SJCRH30 (cell line): Measurements from ENCODE around the gene JPH3. TPM values are rescaled to one million over a fixed set of nuclear protein-coding genes. Genes with fewer than 3 reads are reported as not detected.
"Not testable (repeated sequence)": the region's sequence is repeated elsewhere in the genome, so short reads cannot be mapped to it uniquely, and the experiment has no call there.

ENCODE experiments used
- DNase-seq, 2 experiments: peaks; one replicate each; pipeline ENCODE4 v3.0.0-alpha.2; 2015 to 2020
- H3K27ac ChIP-seq: fragments of 250-450 bp; sonication (Bioruptor Pico); 2 replicates; pipeline ENCODE4 v1.5.1; 2020; ENCODE audit warnings: mild to moderate bottlenecking, moderate library complexity
- H3K27me3 ChIP-seq: fragments of 250-450 bp; sonication (Bioruptor Pico); 2 replicates; pipeline ENCODE4 v1.5.1; 2020; ENCODE audit warnings: mild to moderate bottlenecking, moderate library complexity
- H3K36me3 ChIP-seq: fragments of 250-450 bp; sonication (Bioruptor Pico); 2 replicates; pipeline ENCODE4 v1.5.1; 2020; ENCODE audit warnings: mild to moderate bottlenecking, moderate library complexity
- H3K4me1 ChIP-seq: fragments of 250-450 bp; sonication (Bioruptor Pico); 2 replicates; pipeline ENCODE4 v1.5.1; 2020; ENCODE audit warnings: mild to moderate bottlenecking, moderate library complexity
- H3K4me3 ChIP-seq: fragments of 250-450 bp; sonication (Bioruptor Pico); 2 replicates; pipeline ENCODE4 v1.5.1; 2020; ENCODE audit warnings: mild to moderate bottlenecking, moderate library complexity
- H3K9me3 ChIP-seq: fragments of 250-450 bp; sonication (Bioruptor Pico); replicated peaks from 2 replicates; pipeline ENCODE4 v1.5.1; 2020; ENCODE audit warnings: mild to moderate bottlenecking, moderate library complexity
- total RNA-seq: library from RNA; depleted of rRNA; stranded (reverse); fragments of >200 nt; shearing (Covaris generic); gene quantifications from 2 replicates; pipeline ENCODE4 v1.2.3, GENCODE V29; 2014

JPH3 gene
- total RNA-seq, 1 experiment from 2014 or later = not detected

DNA sequence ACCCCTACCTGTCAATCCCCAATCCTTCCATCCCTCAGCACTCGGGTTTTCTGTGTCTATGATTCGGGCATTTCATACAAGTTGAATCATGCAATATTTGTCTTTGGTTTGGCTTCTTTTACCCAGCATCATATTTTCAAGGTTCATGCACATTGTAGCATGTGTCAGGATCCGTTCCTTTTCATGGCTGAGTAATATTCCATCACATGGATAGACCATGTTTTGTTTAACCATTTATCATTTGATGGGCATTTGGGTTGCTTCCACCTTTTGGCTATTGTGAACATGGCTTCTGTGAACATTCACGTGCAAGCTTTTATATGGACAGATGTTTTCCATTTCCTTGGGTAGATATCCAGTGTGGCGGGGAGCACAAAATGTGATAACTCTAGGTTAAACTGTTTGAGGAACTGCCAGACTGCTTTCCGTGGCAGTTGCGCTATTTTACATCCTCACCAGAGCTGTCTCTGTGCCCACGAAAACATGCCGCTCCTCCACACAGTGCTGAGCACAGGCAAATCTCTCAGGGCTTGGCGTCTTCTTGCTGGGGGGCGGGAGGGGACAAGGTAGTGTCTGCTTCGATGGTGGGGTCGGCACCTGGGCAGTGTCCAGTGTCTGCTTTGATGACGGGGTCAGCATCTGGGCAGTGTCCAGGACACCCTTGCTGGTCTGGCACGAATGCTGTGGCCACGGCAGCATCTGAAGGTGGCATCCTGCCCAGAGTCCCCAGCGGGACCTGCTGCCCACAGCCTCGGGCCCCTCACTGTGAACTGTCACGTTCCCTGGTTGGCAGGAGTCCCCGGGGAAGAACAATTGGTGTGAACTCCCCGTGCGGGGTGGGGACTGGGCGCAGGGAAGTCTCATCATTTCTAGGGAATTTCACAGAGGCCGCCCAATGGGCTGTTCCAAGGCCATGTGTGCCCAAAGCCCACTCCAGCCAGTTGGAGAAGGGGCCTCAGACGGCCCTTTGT, 32.4 kb upstream of the JPH3 start:
- H3K4me3 ChIP-seq = no peak overlapping the region
- H3K4me1 ChIP-seq = no peaks in the 10 kb centered on the region
- no peak overlapping the region for H3K27ac ChIP-seq
- H3K36me3 ChIP-seq = no peaks in the 10 kb centered on the region
- no peaks in the 10 kb centered on the region for H3K27me3 ChIP-seq
- no peaks in the 10 kb centered on the region for H3K9me3 ChIP-seq
- DNase-seq = no peak

DNA sequence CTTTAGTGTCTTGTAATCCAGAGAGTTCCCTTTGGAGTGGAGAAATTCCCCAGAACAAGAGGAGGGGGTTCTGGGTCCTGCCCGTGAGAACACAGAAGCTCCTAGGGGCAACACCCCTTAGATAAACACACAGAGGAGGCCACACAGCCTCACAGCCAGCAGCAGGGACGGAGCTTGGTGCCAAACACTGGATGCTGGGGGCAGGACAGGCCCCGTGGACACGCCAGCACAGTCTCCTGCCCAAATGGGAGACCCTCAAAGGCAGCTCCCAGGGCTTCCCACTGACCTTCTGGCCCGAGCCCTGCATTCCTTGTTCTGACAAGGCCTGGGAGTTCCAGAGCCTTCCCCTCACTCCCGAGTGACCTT, 31.8 kb upstream of the JPH3 start:
- no peaks in the 10 kb centered on the region for H3K9me3 ChIP-seq
- H3K4me1 ChIP-seq = no peaks in the 10 kb centered on the region
- H3K36me3 ChIP-seq = no peaks in the 10 kb centered on the region
- no peak for DNase-seq
- no peaks in the 10 kb centered on the region for H3K27me3 ChIP-seq
- H3K4me3 ChIP-seq = no peak overlapping the region
- H3K27ac ChIP-seq = no peak overlapping the region

- Histone ChIP-seq H3K36me3 (no peaks in the 10 kb centered on the region), H3K4me3 (no peak overlapping the region), H3K4me1 (no peaks in the 10 kb centered on the region), H3K27me3 (no peaks in the 10 kb centered on the region), H3K27ac (no peak overlapping the region), H3K9me3 (no peaks in the 10 kb centered on the region)
- peak; percentile 42 to 48 for DNase-seq
Measured at GRCh38 chr16:87570938-87571867, 31.1 kb upstream of the JPH3 start.

DNA sequence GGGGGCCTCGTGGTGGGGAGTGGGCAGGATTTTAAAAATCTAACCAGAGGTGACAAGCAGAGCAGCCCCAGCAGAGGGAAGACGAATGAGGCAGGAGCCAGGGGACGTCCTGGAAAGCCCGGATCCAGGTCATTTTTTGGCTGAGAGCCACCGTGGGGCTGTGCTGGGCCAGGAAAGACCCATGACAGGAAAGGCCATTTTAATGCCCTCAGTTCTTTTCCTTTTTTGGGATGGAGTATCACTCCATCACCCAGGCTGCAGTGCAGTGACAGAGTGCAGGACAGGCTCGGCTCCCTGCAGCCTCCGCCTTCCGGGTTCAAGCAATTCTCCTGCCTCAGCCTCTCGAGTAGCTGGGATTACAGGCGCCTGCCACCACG, 30.5 kb upstream of the JPH3 start:
- H3K36me3 ChIP-seq = no peaks in the 10 kb centered on the region
- DNase-seq = no peak
- no peaks in the 10 kb centered on the region for H3K27me3 ChIP-seq
- no peak overlapping the region for H3K4me3 ChIP-seq
- no peaks in the 10 kb centered on the region for H3K4me1 ChIP-seq
- no peaks in the 10 kb centered on the region for H3K9me3 ChIP-seq
- H3K27ac ChIP-seq = no peak overlapping the region

DNA sequence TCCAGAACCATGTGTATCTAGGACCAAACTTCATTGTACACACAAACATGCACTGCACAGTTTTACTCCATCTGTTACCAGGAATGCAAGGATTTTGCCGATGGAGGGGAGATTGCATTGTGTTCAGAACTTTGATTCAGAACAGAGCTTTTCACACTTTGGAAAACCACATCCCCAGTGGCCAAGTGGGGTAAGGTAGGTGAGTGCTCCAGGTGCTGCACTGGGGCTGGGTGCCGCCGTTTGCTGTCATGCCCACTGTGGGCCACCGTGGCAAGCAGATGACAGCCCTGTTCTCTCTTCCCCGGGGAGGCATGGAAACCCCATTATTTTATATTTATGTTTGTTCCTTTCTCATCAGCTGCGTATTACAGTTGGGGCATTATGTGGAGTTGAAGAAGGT, 29.3 kb upstream of the JPH3 start:
- H3K9me3 ChIP-seq = no peaks in the 10 kb centered on the region
- H3K4me3 ChIP-seq = no peak overlapping the region
- H3K4me1 ChIP-seq = no peaks in the 10 kb centered on the region
- H3K27me3 ChIP-seq = no peaks in the 10 kb centered on the region
- no peaks in the 10 kb centered on the region for H3K36me3 ChIP-seq
- no peak overlapping the region for H3K27ac ChIP-seq
- DNase-seq = no peak

GRCh38 chr16:87575027-87575804, 27.1 kb upstream of the JPH3 start:
- no peak overlapping the region for H3K4me3 ChIP-seq
- no peak overlapping the region for H3K27ac ChIP-seq
- H3K4me1 ChIP-seq = no peaks in the 10 kb centered on the region
- no peak for DNase-seq
- no peaks in the 10 kb centered on the region for H3K36me3 ChIP-seq
- H3K9me3 ChIP-seq = no peaks in the 10 kb centered on the region
- H3K27me3 ChIP-seq = no peaks in the 10 kb centered on the region

GRCh38 chr16:87576171-87576570, 26.1 kb upstream of the JPH3 start:
- no peak overlapping the region for H3K27ac ChIP-seq
- no peaks in the 10 kb centered on the region for H3K27me3 ChIP-seq
- H3K9me3 ChIP-seq = no peaks in the 10 kb centered on the region
- no peaks in the 10 kb centered on the region for H3K36me3 ChIP-seq
- H3K4me3 ChIP-seq = no peak overlapping the region
- H3K4me1 ChIP-seq = peaks cover 2% of the 10 kb centered on the region; the same call in 1 of the 2 replicates
- DNase-seq = no peak

- DNase-seq, H3K27ac ChIP-seq, H3K4me1 ChIP-seq, H3K4me3 ChIP-seq, H3K27me3 ChIP-seq, H3K36me3 ChIP-seq, H3K9me3 ChIP-seq: not testable (repeated sequence)
Measured at GRCh38 chr16:87578142-87578930, 24.0 kb upstream of the JPH3 start.

GRCh38 chr16:87579691-87580090, 22.6 kb upstream of the JPH3 start:
- H3K27ac ChIP-seq = no peak overlapping the region

GRCh38 chr16:87580855-87581261, 21.4 kb upstream of the JPH3 start:
- peaks cover 10% of the 10 kb centered on the region for H3K4me1 ChIP-seq
- no peak overlapping the region for H3K4me3 ChIP-seq
- no peaks in the 10 kb centered on the region for H3K36me3 ChIP-seq
- DNase-seq = peak; percentile 74 to 81
- no peaks in the 10 kb centered on the region for H3K9me3 ChIP-seq
- H3K27me3 ChIP-seq = no peaks in the 10 kb centered on the region
- no peak overlapping the region; the same call in 1 of the 2 replicates for H3K27ac ChIP-seq

More at GRCh38 chr16:87579691-87580090, 22.6 kb upstream of the JPH3 start:
- no peak for DNase-seq
- H3K36me3 ChIP-seq = no peaks in the 10 kb centered on the region
- H3K27me3 ChIP-seq = no peaks in the 10 kb centered on the region
- peaks cover 10% of the 10 kb centered on the region for H3K4me1 ChIP-seq
- H3K4me3 ChIP-seq = no peak overlapping the region
- no peaks in the 10 kb centered on the region for H3K9me3 ChIP-seq

GRCh38 chr16:87581857-87582215, 20.5 kb upstream of the JPH3 start:
- Histone ChIP-seq H3K4me3 (peak overlapping the region; percentile 30), H3K4me1 (peaks cover 10% of the 10 kb centered on the region)

GRCh38 chr16:87582216-87582965, 19.9 kb upstream of the JPH3 start:
- H3K4me1 ChIP-seq = peaks cover 10% of the 10 kb centered on the region
- H3K36me3 ChIP-seq = no peaks in the 10 kb centered on the region
- peak overlapping the region; percentile 30 for H3K4me3 ChIP-seq
- peak overlapping the region; percentile 33; the same call in 1 of the 2 replicates for H3K27ac ChIP-seq
- H3K27me3 ChIP-seq = no peaks in the 10 kb centered on the region
- H3K9me3 ChIP-seq = no peaks in the 10 kb centered on the region
- peak; percentile 36 to 42 for DNase-seq

More at GRCh38 chr16:87581857-87582215, 20.5 kb upstream of the JPH3 start:
- H3K36me3 ChIP-seq = no peaks in the 10 kb centered on the region
- no peaks in the 10 kb centered on the region for H3K9me3 ChIP-seq
- DNase-seq = peak; percentile 63 to 64
- peak overlapping the region; percentile 33; the same call in 1 of the 2 replicates for H3K27ac ChIP-seq
- H3K27me3 ChIP-seq = no peaks in the 10 kb centered on the region

DNA sequence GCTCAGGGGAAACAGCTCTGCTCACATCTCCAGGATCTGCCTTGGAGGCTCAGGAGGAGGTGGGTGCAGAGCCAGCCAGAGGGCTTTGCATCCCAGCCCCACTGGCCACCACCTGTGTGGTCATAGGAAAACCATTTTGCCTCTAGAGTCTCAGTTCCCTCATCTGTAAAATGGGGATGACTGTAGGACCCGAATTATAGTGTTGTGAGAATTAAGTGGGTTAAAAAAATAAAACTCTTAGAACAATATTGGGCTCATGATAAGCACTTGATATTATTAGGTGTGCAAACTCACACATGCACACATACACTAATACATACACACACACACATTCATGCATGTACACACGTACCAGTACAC, 19.4 kb upstream of the JPH3 start:
- no peaks in the 10 kb centered on the region for H3K36me3 ChIP-seq
- peaks cover 10% of the 10 kb centered on the region for H3K4me1 ChIP-seq
- DNase-seq = no peak
- H3K4me3 ChIP-seq = no peak overlapping the region
- no peak overlapping the region for H3K27ac ChIP-seq
- no peaks in the 10 kb centered on the region for H3K9me3 ChIP-seq
- H3K27me3 ChIP-seq = no peaks in the 10 kb centered on the region
